NCI-H460 (cell line): ENCODE data around the gene CACNA1I. TPM values are rescaled to one million over a fixed set of nuclear protein-coding genes. Genes with fewer than 3 reads are reported as not detected.
"Not testable (repeated sequence)": the region's sequence is repeated elsewhere in the genome, so short reads cannot be mapped to it uniquely, and the experiment has no call there.

ENCODE experiments used
- DNase-seq: peaks from one replicate; pipeline ENCODE4 v3.0.0-alpha.2; 2016; ENCODE audit warnings: low read depth; ENCODE audit errors: extremely low read depth
- polyA plus RNA-seq: library from polyadenylated mRNA; depleted of rRNA; stranded (reverse); fragments of >200 nt; gene quantifications from 2 replicates; pipeline ENCODE4 v1.2.3, GENCODE V29; 2014; cell fraction: nucleus; rRNA removed
- total RNA-seq: library from RNA; depleted of rRNA; stranded (reverse); fragments of >200 nt; shearing (Covaris generic); gene quantifications from 2 replicates; pipeline ENCODE4 v1.2.3, GENCODE V29; 2014; rRNA removed

The CACNA1I gene
- 0.05 TPM in 1 of 2 replicates, not detected in the other for total RNA-seq
- polyA plus RNA-seq, result 0.01 and 0.02 TPM in 2 replicates

DNA sequence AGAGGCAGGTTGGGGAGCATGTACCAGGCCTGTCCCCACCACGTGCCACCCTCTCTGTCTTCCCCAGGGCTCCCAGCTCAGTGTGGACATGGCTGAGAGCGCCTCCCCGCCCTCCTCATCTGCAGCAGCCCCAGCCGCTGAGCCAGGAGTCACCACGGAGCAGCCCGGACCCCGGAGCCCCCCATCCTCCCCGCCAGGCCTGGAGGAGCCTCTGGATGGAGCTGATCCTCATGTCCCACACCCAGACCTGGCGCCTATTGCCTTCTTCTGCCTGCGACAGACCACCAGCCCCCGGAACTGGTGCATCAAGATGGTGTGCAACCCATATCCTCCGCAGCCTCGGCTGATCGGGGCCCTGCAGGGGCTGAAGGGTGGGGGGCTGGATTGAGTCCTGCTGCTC lies at the start of gene CACNA1I:
TSS of gene CACNA1I (plus strand) at position 89 of the 400 bp plus-strand sequence. CDS start at position 89, 0 bp downstream.
- no peak for DNase-seq

DNA sequence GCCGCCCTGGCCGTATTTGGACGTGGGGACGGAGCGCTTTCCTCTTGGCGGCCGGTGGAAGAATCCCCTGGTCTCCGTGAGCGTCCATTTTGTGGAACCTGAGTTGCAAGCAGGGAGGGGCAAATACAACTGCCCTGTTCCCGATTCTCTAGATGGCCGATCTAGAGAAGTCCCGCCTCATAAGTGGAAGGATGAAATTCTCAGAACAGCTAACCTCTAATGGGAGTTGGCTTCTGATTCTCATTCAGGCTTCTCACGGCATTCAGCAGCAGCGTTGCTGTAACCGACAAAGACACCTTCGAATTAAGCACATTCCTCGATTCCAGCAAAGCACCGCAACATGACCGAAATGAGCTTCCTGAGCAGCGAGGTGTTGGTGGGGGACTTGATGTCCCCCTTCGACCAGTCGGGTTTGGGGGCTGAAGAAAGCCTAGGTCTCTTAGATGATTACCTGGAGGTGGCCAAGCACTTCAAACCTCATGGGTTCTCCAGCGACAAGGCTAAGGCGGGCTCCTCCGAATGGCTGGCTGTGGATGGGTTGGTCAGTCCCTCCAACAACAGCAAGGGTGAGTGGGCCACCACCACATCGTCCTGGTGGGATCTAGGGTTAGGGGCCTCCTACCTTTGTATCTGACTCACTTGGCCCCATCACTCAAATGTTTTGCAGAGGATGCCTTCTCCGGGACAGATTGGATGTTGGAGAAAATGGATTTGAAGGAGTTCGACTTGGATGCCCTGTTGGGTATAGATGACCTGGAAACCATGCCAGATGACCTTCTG lies 49.3 kb upstream of the CACNA1I start:
- DNase-seq, result peak; percentile 46

DNA sequence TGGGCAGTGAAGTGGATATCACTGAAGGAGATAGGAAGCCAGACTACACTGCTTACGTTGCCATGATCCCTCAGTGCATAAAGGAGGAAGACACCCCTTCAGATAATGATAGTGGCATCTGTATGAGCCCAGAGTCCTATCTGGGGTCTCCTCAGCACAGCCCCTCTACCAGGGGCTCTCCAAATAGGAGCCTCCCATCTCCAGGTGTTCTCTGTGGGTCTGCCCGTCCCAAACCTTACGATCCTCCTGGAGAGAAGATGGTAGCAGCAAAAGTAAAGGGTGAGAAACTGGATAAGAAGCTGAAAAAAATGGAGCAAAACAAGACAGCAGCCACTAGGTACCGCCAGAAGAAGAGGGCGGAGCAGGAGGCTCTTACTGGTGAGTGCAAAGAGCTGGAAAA lies 48.5 kb upstream of the CACNA1I start:
- not testable (repeated sequence) for DNase-seq

DNA sequence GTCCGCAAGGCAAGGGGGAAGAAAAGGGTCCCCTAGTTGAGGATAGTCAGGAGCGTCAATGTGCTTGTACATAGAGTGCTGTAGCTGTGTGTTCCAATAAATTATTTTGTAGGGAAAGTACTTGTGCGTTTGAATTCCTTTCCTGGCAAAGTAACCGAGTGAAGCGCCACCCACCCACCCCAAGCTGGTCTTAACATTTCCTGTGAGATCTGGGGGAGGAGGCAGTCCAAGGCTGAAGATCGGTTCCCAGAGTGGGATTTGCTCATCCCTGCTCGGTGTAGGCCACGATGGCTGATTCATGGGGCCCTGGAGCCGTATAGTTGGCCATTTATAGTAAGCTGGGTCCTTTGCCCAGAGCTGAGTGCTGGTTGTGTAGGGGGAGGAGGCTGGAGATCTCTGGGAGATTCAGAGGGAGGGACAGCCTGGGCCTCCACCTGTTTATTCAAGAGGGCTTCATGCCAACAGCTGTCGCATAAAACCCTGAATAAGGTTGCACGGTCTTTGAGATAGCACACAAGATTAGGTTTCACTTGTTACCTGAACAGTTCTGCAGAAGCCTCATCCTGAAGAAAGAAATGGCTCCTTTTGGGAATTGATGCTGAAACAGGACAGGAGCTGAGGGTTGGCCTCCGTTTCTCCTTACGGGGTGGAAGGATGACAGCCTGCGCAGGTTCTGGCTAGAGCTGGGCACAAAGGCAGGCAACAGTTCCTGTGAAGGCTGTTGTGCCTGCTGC lies 47.8 kb upstream of the CACNA1I start:
- peak; percentile 43 for DNase-seq

DNA sequence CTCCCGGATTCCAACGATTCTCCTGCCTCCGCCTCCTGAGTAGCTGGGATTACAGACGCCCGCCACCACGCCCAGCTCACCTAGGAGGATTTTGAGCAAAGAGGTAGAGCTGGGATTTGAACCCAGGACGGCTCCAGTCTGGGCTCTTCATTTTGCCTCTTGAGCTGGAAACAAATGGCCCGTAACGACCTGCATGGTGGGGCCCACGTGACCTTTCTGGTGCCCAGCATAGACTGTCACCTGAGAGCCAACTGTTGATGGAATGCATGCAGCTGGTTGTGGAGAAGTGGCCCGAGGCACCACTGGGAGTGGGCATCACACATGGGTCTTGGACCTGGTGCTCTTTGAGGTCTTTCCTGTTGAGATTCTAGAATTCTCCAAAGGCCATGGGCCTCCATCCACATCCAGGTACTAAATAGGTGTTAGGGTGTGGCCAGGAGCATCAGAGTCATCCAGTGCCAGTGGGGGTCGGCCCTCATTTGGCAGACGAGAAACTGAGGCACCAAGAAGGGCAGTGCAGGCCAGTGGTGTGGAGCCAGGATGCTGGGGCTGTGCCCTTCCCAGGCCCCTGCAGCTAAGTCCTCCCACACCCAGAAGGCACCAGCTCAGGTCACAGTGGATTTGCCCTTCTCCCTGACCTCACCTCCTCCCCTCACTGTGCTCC lies 46.3 kb upstream of the CACNA1I start:
- no peak for DNase-seq

DNA sequence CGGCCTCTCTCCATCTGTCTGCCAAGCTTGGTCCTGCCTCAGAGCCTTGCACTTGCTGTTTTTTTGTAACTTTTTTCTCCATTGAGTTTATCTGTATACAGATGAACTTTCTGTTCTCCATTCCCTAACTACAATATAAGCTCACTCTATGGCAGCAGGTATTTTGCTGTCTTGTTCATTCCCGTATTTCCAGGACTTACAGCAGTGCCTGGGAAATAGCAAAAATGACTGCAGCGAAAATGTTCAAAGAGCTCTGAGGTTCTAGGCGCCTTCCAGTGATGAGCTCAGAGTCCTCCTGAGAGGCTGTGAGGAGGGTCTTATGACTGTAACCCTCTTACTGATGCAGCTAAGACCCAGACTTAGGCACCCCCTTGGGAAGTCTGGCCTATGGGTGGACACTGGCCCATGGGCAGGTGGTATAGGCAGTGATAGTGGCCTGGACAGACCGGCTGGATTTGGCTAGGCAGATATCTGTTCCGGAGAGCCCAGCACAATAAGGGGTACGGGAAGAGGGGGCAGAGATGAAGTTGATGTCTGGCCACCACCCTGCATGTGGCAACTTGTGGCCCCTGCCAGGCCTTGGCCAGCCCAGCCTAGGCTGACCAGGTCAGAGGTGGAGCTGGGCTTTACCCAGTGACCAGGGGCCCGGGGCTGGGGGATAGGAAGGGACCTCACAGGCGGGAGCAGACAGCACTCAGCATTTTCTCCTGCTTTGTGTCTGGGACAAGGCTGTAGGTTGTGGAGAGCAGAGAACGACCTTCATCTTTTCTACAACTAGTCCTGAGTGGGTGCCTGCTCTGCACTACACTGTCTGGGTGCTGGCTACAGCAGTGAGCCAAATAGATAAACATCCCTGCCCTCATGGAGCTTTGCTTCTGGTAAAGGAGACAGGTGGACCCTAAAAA lies 45.5 kb upstream of the CACNA1I start:
- no peak for DNase-seq

DNA sequence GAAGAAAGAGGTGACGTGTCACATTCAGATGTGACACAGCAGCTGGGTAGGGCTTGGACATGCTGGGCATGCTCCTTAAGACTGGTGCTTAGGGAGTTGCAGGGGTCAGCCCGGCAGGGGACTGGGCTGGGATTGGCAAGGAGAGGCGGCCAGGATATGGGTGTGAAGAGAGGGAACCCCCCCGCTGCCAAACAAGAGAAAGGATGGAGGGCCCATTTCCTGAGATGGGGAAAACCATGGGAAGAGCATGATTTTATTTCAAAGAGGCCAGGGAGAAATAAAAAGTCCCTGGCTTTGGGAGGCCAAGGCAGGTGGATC lies 44.9 kb upstream of the CACNA1I start:
- DNase-seq, result no peak

DNA sequence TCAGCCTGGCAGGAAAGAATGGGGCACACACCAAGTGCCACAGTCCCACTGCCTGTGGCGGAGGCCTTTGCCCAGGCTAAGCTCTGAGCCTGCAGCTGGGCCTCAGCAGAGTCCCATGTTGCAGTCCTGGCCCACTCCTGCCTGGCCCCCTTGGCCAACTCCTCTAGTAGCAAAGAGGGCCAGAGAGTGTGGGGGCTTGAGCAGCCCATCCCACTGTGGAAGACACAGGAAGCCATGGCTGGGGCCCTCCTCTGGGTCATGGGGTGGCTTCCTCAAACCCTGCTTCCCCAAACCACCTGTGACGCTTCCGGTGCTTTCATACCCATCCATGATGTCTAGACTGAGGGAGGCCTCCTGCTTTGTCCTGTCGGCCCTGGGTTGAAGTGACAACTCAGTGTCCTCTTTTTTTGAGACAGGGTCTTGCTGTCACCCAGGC lies 43.8 kb upstream of the CACNA1I start:
- no peak for DNase-seq

DNA sequence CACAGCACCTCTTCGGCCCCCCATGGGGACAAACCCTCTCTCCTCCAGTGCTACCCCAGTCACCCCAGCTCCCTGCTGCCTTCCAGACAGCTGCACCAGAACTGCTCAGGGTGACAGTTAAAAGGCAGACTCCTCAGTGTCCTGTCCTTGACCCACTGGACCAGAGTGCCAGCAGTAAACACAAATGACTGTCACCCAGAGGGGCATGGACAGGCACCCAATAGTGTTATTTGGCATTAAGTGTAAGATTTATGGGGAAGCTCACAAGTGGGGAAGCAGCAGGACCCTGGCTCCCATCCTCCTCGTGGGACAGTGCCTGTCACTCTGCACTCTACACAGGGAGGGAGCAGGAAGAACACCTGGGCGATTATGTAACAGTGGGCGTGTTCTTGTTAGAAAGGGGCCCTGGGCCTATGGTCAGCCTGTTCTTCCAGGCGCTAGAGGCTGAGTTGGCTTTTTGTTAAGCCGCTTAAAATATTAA lies 43.0 kb upstream of the CACNA1I start:
- DNase-seq, result no peak

DNA sequence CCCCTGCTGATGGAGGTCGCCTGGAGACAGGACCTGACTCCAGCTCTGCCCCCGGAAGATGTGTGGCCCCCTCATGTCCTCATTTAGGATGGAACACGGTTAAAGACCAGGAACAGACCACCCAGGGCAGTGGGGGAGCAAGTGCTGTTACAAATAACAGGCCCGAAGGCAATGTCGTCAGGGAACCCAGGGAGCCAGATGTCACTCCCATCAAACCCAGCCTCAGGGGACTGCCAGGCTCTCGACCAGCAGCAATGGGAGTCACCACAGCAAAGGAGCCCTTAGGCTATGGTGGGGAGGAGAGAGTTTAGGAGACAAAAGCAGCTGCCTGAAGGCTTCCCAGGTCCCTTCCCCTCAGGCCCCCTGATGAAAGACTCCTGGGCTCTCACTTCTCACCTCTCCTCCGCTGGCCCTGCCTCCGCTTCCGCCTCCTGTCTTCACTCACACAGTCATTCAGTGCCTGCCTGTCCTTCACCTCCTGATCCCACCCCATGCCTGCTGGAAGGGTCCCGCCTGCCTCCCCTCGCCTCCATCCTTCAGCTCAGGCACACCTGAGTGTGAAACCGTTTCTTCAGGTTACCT lies 42.4 kb upstream of the CACNA1I start:
- no peak for DNase-seq

DNA sequence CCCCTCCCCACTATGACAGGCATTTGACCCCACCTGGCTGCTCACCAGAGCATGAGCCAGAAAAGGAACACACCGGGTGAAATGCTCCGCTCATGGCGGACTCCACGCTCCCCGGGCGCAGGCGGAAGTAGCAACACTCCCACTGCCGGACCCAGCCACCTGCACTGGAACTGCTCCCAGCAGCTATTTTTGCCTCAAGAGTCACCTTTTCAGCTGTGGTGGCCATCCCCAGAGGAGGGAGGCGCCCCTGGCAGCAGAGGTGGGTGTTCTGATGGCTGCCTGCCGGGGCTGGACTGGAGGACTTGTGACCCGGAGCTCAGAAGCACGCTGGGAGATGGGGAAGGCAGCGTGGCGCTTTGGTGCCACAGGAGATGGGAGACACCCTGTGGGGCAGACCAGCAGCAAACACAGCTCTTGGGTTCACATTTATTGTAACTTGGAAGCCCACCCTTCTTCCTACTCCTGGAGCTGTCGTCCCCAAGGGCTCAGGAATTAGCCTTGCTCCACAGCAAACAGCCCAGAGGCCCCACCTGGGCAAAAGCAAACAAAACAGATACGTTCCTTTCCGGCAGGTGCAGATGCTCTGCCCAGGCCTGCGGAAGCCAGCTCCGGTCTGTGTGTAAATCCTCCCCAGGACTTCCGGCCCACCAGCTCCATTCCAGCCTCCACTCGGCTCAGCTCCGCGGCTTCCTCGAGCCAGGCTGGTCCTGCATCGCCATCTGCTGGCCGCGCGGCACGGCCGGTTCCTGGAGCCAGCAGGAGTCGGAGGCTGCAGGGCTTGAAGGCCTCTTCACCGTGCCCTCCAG lies 41.7 kb upstream of the CACNA1I start:
- peak; percentile 74 for DNase-seq

DNA sequence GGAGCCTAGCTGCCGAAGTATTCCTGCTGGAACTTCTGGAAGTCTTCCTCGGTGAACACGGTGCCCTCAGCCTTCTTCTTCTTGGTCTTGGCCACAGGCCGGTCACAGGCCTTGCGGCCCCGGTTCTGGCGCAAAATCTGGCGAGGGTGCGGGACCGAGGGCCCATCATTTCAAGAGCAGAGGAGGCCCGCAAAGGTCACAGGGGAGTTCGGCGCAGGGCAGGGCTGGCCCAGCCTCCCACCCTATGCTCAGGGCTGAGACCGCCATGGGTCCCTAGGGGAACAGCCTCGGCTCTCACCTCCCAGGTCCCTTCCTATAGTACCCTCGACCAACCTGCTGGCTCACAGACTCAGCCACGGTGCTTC lies 41.1 kb upstream of the CACNA1I start:
- DNase-seq, result no peak

DNA sequence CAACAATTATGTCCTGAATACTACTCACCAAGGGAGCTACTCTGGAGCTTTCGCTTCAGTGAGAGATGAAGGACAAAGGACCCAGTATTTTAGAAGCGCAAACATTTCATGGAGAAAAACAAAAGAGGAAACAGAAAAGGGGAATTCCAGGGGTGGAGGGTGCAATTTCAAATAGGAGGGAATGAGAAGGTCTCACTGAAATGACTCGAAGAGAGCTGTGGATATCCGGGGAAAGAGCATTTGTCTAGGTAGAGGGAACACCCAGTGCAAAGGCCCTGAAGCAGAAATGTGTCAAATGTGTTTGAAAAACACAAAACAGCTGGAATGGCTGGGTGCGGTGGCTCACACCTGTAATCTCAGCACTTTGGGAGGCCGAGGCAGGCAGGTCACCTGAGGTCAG lies 40.4 kb upstream of the CACNA1I start:
- DNase-seq, result no peak

DNA sequence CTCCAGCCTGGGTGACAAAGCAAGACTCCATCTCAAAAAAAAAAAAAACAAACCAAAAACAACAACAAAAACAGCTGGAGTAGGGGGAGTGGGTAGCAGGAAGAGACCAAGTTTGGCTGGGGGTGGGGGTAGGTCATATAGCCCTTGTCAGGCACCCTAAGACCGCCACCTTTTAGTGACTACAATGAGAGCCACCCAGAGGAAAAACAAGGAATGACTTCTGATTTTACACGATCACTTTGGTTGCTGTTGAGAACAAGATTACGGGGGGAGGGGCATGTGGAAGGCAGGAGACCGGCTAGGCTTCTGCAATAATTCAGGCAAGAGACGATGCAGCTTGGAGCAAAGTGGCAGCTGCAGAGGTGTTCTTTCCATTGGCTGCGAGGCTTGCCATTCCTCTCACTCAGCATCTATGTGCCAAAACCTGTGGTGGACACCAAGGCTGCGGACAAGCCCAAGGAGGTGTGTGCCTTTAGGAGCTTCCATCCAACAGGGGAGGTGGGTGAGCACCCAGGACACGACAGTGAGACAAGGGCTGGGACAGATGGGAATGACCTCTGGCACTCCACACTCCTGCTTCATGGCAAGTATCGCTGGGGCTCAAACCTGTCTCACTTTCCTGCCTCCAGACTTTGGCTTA lies 39.7 kb upstream of the CACNA1I start:
- no peak for DNase-seq

DNA sequence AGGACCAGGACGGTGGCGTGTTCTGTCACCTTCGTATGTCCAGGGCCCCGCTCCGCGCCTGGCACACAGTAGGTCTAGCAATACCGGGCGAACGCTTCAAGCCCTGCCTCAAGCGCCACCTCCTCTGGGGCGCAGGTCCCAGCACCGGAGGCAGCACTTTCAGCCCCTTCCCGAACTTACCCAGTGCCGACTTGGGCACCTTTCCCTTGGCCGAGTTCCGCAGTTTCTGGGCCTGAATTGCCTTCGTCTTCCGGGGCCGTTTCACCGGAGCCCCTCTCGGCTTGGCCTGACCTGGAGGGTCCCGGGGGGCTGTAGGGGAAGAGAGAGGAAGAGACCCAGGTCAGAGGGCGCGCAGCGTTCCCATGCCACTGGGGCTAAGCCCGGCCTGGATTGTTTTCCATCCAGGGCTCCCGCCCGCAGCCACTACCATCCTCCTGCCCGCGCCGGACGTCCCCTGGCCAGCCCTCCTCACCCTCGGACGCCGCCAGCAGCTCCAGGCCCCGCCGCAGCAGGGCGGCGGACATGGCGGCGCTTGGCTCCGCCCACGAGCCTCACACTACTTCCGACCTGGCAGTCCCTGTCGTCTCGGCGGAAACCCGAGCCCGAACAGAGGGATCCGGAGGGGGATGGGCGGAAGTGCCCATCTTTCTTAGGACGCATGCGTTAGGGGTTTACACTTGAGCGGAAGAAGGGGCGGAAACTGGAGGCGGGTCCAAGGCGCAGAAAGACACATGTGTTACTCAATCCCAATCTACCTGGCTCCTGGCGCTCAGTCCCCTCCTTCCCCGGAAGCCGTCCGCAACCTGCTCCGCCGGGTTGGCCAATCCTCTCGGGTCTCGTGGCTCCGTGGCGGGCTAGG lies 38.1 kb upstream of the CACNA1I start, which contains the start of gene RPS19BP1:
TSS of gene RPS19BP1 (minus strand) at position 534 of the 859 bp plus-strand sequence. CDS start at position 524, 10 bp downstream.
- DNase-seq, result peak; percentile 98

DNA sequence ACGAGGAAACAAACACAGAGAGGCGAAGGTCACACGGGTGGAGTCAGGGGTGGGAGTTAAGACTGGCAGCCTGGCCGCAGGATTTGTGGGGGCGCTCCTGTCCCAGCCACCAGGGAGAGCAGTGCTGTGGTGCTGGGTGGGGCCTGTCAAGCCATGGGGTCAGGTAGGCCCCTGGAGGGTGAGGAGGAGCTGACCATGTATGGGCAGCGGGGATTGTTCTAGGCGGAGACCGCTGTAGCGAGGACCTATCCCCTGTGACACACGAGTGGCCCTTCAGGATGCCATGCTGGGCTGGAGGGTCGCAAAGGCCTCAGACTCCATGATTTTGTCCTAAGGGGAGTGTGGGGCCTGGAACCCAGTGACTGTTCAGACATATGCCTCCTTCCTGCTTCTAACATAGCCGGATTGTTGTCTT lies 36.5 kb upstream of the CACNA1I start:
- no peak for DNase-seq

DNA sequence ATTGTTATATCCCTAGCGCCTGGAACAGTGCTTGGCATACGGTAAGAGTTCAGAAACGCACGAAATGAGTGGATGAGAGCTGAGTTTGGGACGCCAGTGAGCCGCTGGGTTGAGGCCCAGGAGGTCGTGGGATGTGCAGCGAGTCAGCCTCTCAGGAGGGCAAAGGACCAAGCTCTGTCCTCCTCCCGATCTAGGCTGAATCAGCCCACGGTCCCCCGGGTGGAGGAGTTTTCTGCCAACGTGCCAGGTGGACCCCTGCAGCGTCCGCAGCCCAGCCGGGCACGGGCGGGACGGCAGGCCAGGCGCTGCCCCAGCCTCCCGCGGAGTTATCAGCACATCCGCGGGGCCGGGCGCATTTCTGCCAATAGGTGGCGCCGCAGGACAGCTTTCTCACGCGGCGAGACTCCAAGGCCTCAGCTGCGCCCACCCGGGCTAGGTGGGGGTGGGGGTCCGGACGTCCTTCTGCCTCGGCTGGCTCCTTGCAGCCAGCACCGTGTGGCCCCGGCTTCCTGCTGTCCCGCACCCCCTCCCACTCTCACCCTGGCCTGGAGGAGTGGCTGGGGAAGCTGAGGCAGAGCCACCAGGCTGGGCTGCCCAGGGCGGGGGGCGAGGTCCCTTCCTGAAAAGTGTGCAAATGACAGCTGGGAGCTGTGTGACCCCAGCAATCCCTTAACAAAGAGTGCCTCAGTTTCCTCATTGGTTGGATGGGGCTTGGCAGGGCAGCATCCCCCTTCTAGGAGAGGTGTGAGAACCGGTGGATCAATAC lies 35.8 kb upstream of the CACNA1I start:
- DNase-seq, result peak; percentile 41
